HepG2 (cell line): ENCODE data around the gene TPD52L2. TPM values are rescaled to one million over a fixed set of nuclear protein-coding genes. Genes with fewer than 3 reads are reported as not detected.
A peak's percentile ranks its signal among the peaks of the same experiment; 100 is the strongest.

ENCODE experiments used
- CAMTA2 ChIP-seq: sonication (generic); formaldehyde crosslinking; IDR thresholded peaks from 2 replicates; pipeline ENCODE4 v1.4.0; 2020; ENCODE audit warnings: mild to moderate bottlenecking, missing genetic modification reagents, borderline replicate concordance
- ELF3 ChIP-seq: IDR thresholded peaks from 2 replicates; pipeline ENCODE4 v1.6.1; 2016; ENCODE audit warnings: missing genetic modification reagents, missing compliant biosample characterization
- HDAC6 ChIP-seq: fragments of 200-600 bp; sonication (generic); IDR thresholded peaks from 2 replicates; pipeline ENCODE4 v1.7.0; 2017; ENCODE audit warnings: mild to moderate bottlenecking, antibody characterized with exemption, low read length, low read depth
- ISX ChIP-seq: sonication (generic); formaldehyde crosslinking; conservative IDR thresholded peaks from 2 replicates; pipeline ENCODE4 v1.5.0; 2020; ENCODE audit warnings: missing genetic modification reagents
- MXI1 ChIP-seq: IDR thresholded peaks from 3 replicates; pipeline ENCODE4 v1.6.1; 2012; ENCODE audit warnings: low read depth, low read length, inconsistent platforms, borderline replicate concordance
- NFKBIZ ChIP-seq: IDR thresholded peaks from 2 replicates; pipeline ENCODE4 v1.6.1; 2018; ENCODE audit warnings: missing genetic modification reagents, missing compliant biosample characterization
- ZBTB7B ChIP-seq: sonication (generic); formaldehyde crosslinking; IDR thresholded peaks from 2 replicates; pipeline ENCODE4 v1.4.0; 2020; ENCODE audit warnings: missing genetic modification reagents
- ZNF33B ChIP-seq: sonication (generic); formaldehyde crosslinking; IDR thresholded peaks from 2 replicates; pipeline ENCODE4 v1.5.1; 2020; ENCODE audit warnings: mild to moderate bottlenecking, missing genetic modification reagents
- ZNF343 ChIP-seq: sonication (generic); formaldehyde crosslinking; IDR thresholded peaks from 2 replicates; pipeline ENCODE4 v1.4.0; 2020; ENCODE audit warnings: mild to moderate bottlenecking, missing genetic modification reagents
- ZNF737 ChIP-seq: sonication (generic); formaldehyde crosslinking; IDR thresholded peaks from 2 replicates; pipeline ENCODE4 v1.5.0; 2020; ENCODE audit warnings: missing genetic modification reagents, mild to moderate bottlenecking, borderline replicate concordance
- ZNF782 ChIP-seq: sonication (generic); formaldehyde crosslinking; IDR thresholded peaks from 2 replicates; pipeline ENCODE4 v1.4.0; 2020; ENCODE audit warnings: missing genetic modification reagents, mild to moderate bottlenecking, borderline replicate concordance
- polyA plus RNA-seq, 8 experiments: library from polyadenylated mRNA; depleted of rRNA in 3 of 8; stranded (reverse) in 7 of 8; unstranded in 1 of 8; fragments of >200 nt; fragmentation: Illumina TruSeq in 4 of 8; extraction: Trizol in 4 of 8; gene quantifications; 2 replicates each; pipeline versions ENCODE4 v1.2.1 to v1.2.3, GENCODE V29; 2011 to 2016; ENCODE audit warnings: low read depth in 4 of 8, missing spikeins in 1 of 8, mixed read lengths in 1 of 8; ENCODE audit not compliant: insufficient read depth in 1 of 8
- total RNA-seq, 5 experiments: library from RNA; depleted of rRNA; stranded (reverse); fragments of >200 nt; fragmentation: Illumina TruSeq; extraction: Trizol; gene quantifications; 2 replicates each; pipeline ENCODE4 v1.2.3, GENCODE V29; 2016; ENCODE audit warnings: low read depth in 1 of 5
- TF ChIP-seq, protein P1 (sequence below): sonication (generic); formaldehyde crosslinking; IDR thresholded peaks from 2 replicates; pipeline ENCODE4 v1.5.0; 2020; ENCODE audit warnings: missing genetic modification reagents
- TF ChIP-seq, protein P2 (sequence below): sonication (generic); formaldehyde crosslinking; IDR thresholded peaks from 2 replicates; pipeline ENCODE4 v1.5.0; 2020; ENCODE audit warnings: mild to moderate bottlenecking, missing genetic modification reagents, borderline replicate concordance
- TF ChIP-seq, protein P3 (sequence below): IDR thresholded peaks from 2 replicates; pipeline ENCODE4 v1.6.1; 2012; ENCODE audit warnings: low read length, improper control_type of control experiment
- TF ChIP-seq, protein P4 (sequence below): sonication (generic); formaldehyde crosslinking; IDR thresholded peaks from 2 replicates; pipeline ENCODE4 v1.5.0; 2020; ENCODE audit warnings: missing genetic modification reagents
- TF ChIP-seq, protein P5 (sequence below): IDR thresholded peaks from 2 replicates; pipeline ENCODE4 v1.6.1; 2016; ENCODE audit warnings: low read depth

TPD52L2 gene
- total and polyA plus RNA-seq, 2 of the 13 experiments (the other 11 are each of a cell fraction or from before 2014, with no cell fraction given) = 156 to 184 TPM

DNA sequence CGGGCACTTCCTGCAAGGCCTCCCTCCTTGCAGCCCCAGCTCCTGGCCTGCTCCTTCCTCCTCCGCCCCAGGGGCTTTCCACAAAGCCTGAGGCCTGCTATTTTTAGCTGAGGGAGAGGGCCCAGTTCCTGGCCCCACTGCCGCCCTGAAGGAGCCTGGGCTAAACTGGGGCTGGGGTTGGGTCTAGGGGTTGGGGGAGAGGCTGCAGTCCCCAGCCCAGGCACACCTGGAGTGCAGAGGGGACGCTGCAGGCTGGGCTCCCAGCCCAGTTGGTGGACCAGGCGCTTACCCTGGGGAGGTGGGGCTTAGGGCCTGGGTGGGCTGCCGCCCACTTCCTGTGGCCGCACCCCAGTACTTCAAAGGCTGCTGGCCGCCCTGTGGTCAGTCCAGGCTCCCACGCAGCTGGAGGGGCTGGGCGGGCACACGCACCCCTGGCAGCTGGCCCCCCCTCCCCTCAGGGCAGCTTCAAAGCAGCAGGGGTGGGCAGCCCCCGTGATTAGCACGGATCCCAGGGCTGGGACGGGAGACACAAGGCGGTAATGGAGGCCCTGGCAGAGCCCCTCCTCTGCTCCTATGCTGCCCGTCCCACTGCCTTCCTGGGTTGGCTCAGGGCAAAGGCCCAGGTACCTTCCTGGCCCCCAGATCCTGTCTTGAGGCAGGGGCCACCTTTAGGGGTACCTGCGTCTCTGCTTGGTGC is 10.9 kb upstream of the TPD52L2 start (continued):
- TF ChIP-seq, protein P1, sequence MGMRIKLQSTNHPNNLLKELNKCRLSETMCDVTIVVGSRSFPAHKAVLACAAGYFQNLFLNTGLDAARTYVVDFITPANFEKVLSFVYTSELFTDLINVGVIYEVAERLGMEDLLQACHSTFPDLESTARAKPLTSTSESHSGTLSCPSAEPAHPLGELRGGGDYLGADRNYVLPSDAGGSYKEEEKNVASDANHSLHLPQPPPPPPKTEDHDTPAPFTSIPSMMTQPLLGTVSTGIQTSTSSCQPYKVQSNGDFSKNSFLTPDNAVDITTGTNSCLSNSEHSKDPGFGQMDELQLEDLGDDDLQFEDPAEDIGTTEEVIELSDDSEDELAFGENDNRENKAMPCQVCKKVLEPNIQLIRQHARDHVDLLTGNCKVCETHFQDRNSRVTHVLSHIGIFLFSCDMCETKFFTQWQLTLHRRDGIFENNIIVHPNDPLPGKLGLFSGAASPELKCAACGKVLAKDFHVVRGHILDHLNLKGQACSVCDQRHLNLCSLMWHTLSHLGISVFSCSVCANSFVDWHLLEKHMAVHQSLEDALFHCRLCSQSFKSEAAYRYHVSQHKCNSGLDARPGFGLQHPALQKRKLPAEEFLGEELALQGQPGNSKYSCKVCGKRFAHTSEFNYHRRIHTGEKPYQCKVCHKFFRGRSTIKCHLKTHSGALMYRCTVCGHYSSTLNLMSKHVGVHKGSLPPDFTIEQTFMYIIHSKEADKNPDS = 0 out of 2 replicates have a peak, but pooled peaks have one; percentile 53
- TF ChIP-seq ZNF737 (CRISPR knock-in tag) (no peak), HDAC6 (no peak), CAMTA2 (no peak), ZNF33B (CRISPR knock-in tag) (0 out of 2 replicates have a peak, but pooled peaks have one; percentile 54), ZNF343 (CRISPR knock-in tag) (peak; percentile 57; the same call in 1 of the 2 replicates), MXI1 (no peak), ZBTB7B (CRISPR knock-in tag) (peak; percentile 89), ELF3 (CRISPR knock-in tag) (peak; percentile 26; the same call in 1 of the 2 replicates), ISX (CRISPR knock-in tag) (0 out of 2 replicates have a peak, but pooled peaks have one; percentile 54), NFKBIZ (CRISPR knock-in tag) (no peak; the same call in 1 of the 2 replicates), ZNF782 (no peak)
- TF ChIP-seq, protein P2, sequence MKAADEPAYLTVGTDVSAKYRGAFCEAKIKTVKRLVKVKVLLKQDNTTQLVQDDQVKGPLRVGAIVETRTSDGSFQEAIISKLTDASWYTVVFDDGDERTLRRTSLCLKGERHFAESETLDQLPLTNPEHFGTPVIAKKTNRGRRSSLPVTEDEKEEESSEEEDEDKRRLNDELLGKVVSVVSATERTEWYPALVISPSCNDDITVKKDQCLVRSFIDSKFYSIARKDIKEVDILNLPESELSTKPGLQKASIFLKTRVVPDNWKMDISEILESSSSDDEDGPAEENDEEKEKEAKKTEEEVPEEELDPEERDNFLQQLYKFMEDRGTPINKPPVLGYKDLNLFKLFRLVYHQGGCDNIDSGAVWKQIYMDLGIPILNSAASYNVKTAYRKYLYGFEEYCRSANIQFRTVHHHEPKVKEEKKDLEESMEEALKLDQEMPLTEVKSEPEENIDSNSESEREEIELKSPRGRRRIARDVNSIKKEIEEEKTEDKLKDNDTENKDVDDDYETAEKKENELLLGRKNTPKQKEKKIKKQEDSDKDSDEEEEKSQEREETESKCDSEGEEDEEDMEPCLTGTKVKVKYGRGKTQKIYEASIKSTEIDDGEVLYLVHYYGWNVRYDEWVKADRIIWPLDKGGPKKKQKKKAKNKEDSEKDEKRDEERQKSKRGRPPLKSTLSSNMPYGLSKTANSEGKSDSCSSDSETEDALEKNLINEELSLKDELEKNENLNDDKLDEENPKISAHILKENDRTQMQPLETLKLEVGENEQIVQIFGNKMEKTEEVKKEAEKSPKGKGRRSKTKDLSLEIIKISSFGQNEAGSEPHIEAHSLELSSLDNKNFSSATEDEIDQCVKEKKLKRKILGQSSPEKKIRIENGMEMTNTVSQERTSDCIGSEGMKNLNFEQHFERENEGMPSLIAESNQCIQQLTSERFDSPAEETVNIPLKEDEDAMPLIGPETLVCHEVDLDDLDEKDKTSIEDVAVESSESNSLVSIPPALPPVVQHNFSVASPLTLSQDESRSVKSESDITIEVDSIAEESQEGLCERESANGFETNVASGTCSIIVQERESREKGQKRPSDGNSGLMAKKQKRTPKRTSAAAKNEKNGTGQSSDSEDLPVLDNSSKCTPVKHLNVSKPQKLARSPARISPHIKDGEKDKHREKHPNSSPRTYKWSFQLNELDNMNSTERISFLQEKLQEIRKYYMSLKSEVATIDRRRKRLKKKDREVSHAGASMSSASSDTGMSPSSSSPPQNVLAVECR (CRISPR knock-in tag) = peak; percentile 64; the same call in 1 of the 2 replicates
- TF ChIP-seq, protein P3, sequence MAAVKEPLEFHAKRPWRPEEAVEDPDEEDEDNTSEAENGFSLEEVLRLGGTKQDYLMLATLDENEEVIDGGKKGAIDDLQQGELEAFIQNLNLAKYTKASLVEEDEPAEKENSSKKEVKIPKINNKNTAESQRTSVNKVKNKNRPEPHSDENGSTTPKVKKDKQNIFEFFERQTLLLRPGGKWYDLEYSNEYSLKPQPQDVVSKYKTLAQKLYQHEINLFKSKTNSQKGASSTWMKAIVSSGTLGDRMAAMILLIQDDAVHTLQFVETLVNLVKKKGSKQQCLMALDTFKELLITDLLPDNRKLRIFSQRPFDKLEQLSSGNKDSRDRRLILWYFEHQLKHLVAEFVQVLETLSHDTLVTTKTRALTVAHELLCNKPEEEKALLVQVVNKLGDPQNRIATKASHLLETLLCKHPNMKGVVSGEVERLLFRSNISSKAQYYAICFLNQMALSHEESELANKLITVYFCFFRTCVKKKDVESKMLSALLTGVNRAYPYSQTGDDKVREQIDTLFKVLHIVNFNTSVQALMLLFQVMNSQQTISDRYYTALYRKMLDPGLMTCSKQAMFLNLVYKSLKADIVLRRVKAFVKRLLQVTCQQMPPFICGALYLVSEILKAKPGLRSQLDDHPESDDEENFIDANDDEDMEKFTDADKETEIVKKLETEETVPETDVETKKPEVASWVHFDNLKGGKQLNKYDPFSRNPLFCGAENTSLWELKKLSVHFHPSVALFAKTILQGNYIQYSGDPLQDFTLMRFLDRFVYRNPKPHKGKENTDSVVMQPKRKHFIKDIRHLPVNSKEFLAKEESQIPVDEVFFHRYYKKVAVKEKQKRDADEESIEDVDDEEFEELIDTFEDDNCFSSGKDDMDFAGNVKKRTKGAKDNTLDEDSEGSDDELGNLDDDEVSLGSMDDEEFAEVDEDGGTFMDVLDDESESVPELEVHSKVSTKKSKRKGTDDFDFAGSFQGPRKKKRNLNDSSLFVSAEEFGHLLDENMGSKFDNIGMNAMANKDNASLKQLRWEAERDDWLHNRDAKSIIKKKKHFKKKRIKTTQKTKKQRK = no peak
- TF ChIP-seq, protein P4, sequence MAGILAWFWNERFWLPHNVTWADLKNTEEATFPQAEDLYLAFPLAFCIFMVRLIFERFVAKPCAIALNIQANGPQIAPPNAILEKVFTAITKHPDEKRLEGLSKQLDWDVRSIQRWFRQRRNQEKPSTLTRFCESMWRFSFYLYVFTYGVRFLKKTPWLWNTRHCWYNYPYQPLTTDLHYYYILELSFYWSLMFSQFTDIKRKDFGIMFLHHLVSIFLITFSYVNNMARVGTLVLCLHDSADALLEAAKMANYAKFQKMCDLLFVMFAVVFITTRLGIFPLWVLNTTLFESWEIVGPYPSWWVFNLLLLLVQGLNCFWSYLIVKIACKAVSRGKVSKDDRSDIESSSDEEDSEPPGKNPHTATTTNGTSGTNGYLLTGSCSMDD (CRISPR knock-in tag) = 0 out of 2 replicates have a peak, but pooled peaks have one; percentile 80
- TF ChIP-seq, protein P5, sequence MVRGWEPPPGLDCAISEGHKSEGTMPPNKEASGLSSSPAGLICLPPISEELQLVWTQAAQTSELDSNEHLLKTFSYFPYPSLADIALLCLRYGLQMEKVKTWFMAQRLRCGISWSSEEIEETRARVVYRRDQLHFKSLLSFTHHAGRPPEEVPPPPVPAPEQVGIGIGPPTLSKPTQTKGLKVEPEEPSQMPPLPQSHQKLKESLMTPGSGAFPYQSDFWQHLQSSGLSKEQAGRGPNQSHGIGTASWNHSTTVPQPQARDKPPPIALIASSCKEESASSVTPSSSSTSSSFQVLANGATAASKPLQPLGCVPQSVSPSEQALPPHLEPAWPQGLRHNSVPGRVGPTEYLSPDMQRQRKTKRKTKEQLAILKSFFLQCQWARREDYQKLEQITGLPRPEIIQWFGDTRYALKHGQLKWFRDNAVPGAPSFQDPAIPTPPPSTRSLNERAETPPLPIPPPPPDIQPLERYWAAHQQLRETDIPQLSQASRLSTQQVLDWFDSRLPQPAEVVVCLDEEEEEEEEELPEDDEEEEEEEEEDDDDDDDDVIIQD (CRISPR knock-in tag) = no peak
